ENCODE measurements around the gene RXFP4. TPM values are rescaled to one million over a fixed set of nuclear protein-coding genes. Genes with fewer than 3 reads are reported as not detected.

Gene RXFP4
- total RNA-seq, 2 donors from 2014 or later = not detected

- no peak overlapping the region for H3K27ac Mint-ChIP-seq
- H3K9me3 Mint-ChIP-seq = no peaks in the 10 kb centered on the region
- no peaks in the 10 kb centered on the region for H3K27me3 Mint-ChIP-seq
- H3K4me3 Mint-ChIP-seq = no peak overlapping the region
- peaks cover 94% of the 10 kb centered on the region for H3K36me3 Mint-ChIP-seq (ENCODE audit: low read depth)
- ATAC-seq (replicated peaks) = no peak
- H3K4me1 Mint-ChIP-seq = peaks cover 4% of the 10 kb centered on the region
Observed at GRCh38 chr1:155962599-155963211, 21.3 kb downstream of the RXFP4 start.

DNA sequence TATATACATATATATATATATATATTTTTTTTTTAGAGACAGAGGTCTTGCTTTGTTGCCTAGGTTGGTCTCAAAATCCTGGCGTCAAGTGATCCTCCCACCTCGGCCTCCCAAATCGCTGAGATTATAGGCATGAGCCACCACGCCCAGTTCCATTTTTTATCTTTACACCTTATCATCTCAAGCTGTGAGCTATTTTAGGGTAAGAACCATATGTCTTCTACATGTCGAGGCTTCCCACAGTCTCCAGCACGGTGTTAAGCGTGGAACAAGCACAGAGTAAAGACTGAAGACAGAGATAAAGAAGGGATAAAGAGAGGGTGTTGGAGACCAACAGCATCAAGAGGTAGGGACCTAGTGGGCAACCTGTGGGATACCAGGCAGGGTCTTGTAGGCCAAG, 22.8 kb downstream of the RXFP4 start:
- Mint-ChIP-seq H3K9me3 (no peaks in the 10 kb centered on the region), H3K36me3 (ENCODE audit: low read depth) (peaks cover 94% of the 10 kb centered on the region)

GRCh38 chr1:155966135-155966534, 24.7 kb downstream of the RXFP4 start:
- Mint-ChIP-seq H3K27ac (peak overlapping the region; percentile 87), H3K4me1 (peaks cover 30% of the 10 kb centered on the region), H3K27me3 (no peaks in the 10 kb centered on the region), H3K36me3 (ENCODE audit: low read depth) (peaks cover 94% of the 10 kb centered on the region), H3K9me3 (no peaks in the 10 kb centered on the region), H3K4me3 (no peak overlapping the region)
- no peak for ATAC-seq (replicated peaks)

More for the DNA sequence above, 22.8 kb downstream of the RXFP4 start:
- ATAC-seq (replicated peaks) = no peak
- no peak overlapping the region for H3K27ac Mint-ChIP-seq
- H3K4me3 Mint-ChIP-seq = no peak overlapping the region
- H3K4me1 Mint-ChIP-seq = peaks cover 11% of the 10 kb centered on the region
- H3K27me3 Mint-ChIP-seq = no peaks in the 10 kb centered on the region

DNA sequence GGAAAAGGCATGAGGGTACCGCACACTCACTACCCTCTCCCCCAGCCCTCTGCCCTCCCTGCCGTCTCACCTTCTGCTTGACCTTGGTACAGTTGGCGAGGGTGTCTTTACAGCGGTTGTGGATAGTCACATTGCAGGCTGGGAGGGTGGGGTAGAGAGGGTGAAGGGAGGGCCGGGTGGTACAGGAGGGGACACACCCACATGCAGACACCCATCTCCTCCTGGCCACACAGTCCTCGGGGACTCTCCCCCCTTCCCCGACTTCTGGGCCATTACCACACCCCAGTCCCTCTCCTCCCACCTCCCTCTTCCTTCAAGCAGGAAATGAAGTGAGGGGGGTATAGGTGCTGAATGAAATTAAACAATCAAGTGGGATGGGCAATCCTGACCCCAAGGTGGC, 25.3 kb downstream of the RXFP4 start:
- Mint-ChIP-seq H3K27me3 (no peaks in the 10 kb centered on the region), H3K4me1 (peaks cover 32% of the 10 kb centered on the region), H3K36me3 (ENCODE audit: low read depth) (peaks cover 94% of the 10 kb centered on the region), H3K9me3 (no peaks in the 10 kb centered on the region), H3K4me3 (peak overlapping the region; percentile 100), H3K27ac (peak overlapping the region; percentile 87)
- ATAC-seq (replicated peaks) = no peak

GRCh38 chr1:155967341-155968050, 26.1 kb downstream of the RXFP4 start:
- Mint-ChIP-seq H3K27me3 (no peaks in the 10 kb centered on the region), H3K36me3 (ENCODE audit: low read depth) (peaks cover 94% of the 10 kb centered on the region), H3K9me3 (no peaks in the 10 kb centered on the region), H3K4me1 (peaks cover 35% of the 10 kb centered on the region), H3K27ac (peak overlapping the region; percentile 87), H3K4me3 (peak overlapping the region; percentile 100)
- no peak for ATAC-seq (replicated peaks)

DNA sequence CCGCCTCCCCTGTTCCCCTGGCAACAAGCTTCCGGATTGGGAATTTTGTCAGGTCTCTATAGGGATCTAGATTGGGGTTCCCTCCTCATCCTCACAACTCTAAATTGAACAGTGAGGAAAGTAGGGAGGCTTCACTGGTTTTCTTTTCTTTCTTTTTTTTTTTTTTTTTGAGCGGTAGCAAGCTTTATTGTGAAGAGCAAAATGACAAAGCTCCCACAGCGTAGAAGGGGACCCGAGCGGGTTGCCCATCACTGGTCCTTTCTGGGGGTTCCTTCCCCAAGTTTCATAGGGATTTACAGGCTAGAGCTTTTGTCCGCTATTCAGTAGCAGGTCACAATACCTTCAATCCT, 26.6 kb downstream of the RXFP4 start:
- no peak for ATAC-seq (replicated peaks)
- H3K27me3 Mint-ChIP-seq = no peaks in the 10 kb centered on the region
- peak overlapping the region; percentile 87 for H3K27ac Mint-ChIP-seq
- H3K4me3 Mint-ChIP-seq = peak overlapping the region; percentile 100
- peaks cover 94% of the 10 kb centered on the region for H3K36me3 Mint-ChIP-seq (ENCODE audit: low read depth)
- H3K4me1 Mint-ChIP-seq = peaks cover 40% of the 10 kb centered on the region
- no peaks in the 10 kb centered on the region for H3K9me3 Mint-ChIP-seq

- Mint-ChIP-seq H3K27me3 (no peaks in the 10 kb centered on the region), H3K9me3 (no peaks in the 10 kb centered on the region), H3K27ac (peak overlapping the region; percentile 87), H3K36me3 (ENCODE audit: low read depth) (peaks cover 98% of the 10 kb centered on the region), H3K4me1 (peaks cover 44% of the 10 kb centered on the region), H3K4me3 (peak overlapping the region; percentile 100)
- ATAC-seq (replicated peaks) = no peak
Observed at GRCh38 chr1:155968670-155969069, 27.2 kb downstream of the RXFP4 start.

DNA sequence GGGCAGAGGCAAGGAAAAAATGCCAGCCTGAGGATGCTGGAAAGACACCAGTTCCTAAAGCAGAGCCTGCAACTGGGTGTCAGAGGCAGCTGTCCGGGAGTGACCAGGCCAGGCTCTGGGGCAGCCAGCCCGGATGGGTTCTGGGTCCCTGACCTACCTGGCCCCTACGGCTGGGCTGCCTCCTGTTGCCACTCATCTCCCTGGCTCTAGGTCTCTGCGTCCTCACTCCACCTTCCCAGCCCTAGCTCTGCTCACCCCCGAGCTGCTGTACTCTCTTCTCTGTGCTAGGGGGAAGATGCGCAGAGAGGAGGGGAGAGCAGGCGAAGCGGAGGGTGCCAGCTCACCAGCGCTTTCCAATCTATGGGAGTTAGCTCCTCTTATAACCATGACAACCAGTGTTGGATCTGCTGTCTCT, 27.9 kb downstream of the RXFP4 start:
- no peak for ATAC-seq (replicated peaks)
- Mint-ChIP-seq H3K9me3 (no peaks in the 10 kb centered on the region), H3K27ac (peak overlapping the region; percentile 87), H3K4me3 (peak overlapping the region; percentile 100), H3K4me1 (peaks cover 48% of the 10 kb centered on the region), H3K36me3 (ENCODE audit: low read depth) (peaks cover 100% of the 10 kb centered on the region), H3K27me3 (no peaks in the 10 kb centered on the region)

DNA sequence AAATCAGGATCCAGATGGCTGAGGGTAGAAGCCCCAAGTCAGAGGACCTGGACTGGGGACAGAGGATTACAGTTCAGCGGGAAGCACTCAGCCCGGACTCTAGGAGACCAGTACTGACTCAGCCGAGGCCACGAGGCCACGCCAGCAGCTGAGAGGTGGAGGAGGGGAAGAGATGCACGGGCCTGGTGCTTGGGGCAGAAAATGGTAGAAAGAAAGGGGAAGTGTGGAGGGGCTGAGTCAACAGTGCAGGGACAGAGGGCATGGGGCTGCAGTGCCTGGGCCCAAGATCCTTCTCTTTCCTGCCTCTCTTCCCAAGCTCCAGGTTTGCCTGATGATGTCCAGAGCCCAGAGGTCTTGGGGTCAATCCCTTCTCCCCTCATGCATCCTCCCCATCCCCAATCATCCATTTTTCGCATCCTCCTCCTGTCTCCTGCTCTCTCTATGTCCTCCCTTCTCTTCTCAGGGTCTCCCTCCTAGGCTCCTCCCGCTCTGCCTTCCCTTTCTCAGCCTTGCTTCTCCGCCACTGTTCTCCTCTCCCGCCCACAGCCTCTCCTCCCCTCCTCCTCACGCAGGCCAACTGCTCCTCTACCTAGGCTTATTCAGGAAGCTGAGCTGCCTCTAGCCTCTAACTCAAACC, 29.2 kb downstream of the RXFP4 start:
- Mint-ChIP-seq H3K27me3 (no peaks in the 10 kb centered on the region), H3K36me3 (ENCODE audit: low read depth) (peaks cover 100% of the 10 kb centered on the region), H3K4me3 (peak overlapping the region; percentile 100), H3K4me1 (peaks cover 60% of the 10 kb centered on the region), H3K9me3 (no peaks in the 10 kb centered on the region), H3K27ac (peak overlapping the region; percentile 87)
- ATAC-seq (replicated peaks) = peak; percentile 92

DNA sequence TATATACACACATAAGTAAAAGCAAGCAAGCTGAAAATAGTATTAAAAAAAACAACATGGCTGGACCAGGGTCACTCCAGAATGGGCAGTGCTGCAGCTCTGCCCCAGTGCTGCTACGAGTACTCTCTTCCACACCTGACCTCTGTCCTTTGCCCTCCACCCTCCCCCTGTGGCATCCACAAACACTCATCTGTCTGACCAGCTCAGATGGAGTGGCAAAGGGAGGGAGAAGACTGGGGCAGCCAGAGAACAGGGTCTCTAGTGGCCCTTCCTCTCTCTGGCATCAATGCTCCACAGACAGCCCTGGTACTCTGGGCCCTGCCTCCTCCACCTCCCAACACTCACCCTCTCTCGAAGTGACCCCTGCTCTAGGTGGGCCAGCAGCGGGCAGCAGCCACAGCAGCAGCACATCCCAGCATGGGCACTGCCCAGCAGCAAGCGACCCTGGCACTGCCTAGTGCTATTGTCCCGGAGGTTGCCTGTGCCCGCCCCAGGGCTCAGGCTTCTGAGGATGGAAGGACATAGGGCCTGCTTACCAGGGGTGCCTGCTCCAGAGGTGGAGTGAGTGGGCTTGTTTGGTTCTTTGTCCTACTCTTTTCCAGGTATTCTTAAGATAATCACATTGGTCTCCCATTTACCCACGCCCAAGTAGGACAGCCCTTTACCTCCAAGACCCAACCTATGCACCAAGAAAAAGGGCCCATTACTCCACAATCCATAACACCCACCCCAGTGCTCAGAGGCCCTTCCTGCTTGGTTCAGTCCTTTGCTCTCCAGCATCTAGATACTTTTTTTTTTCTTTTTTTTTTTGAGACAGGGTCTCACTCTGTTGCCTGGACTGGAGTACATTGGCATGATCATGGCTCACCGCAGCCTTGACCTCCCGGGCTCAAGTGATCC, 30.7 kb downstream of the RXFP4 start:
- no peak for ATAC-seq (replicated peaks)
- Mint-ChIP-seq H3K4me3 (peak overlapping the region; percentile 100), H3K36me3 (ENCODE audit: low read depth) (peaks cover 100% of the 10 kb centered on the region), H3K27ac (peak overlapping the region; percentile 87), H3K4me1 (peaks cover 64% of the 10 kb centered on the region), H3K27me3 (no peaks in the 10 kb centered on the region), H3K9me3 (no peaks in the 10 kb centered on the region)

DNA sequence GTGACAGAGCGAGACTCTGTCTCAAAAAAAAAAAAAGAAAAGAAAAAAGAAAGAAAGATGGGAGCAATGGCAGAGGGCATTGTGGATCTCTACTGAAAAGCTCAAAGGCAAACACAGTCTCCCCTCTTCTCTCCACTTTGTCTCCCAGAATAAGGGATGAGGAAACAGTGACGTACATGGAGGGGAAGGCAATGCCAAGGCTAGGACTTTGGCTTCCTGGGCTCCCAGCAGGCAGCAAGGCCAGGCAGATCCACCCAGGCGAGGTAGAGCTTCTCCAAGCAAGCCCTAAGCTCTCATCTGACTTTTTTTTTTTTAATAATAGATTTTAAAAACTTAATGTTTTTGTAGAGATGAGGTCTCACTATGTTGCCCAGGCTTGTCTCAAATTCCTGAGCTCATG, 32.3 kb downstream of the RXFP4 start:
- Mint-ChIP-seq H3K36me3 (ENCODE audit: low read depth) (peaks cover 91% of the 10 kb centered on the region), H3K9me3 (no peaks in the 10 kb centered on the region), H3K4me1 (peaks cover 62% of the 10 kb centered on the region), H3K27me3 (no peaks in the 10 kb centered on the region), H3K27ac (peak overlapping the region; percentile 87), H3K4me3 (peak overlapping the region; percentile 100)
- ATAC-seq (replicated peaks) = no peak

- Mint-ChIP-seq H3K4me3 (peak overlapping the region; percentile 100), H3K9me3 (no peaks in the 10 kb centered on the region), H3K4me1 (peaks cover 55% of the 10 kb centered on the region), H3K27ac (peak overlapping the region; percentile 99), H3K36me3 (ENCODE audit: low read depth) (peaks cover 91% of the 10 kb centered on the region), H3K27me3 (no peaks in the 10 kb centered on the region)
- ATAC-seq (replicated peaks) = no peak
Observed at GRCh38 chr1:155974208-155975115, 33.0 kb downstream of the RXFP4 start.

DNA sequence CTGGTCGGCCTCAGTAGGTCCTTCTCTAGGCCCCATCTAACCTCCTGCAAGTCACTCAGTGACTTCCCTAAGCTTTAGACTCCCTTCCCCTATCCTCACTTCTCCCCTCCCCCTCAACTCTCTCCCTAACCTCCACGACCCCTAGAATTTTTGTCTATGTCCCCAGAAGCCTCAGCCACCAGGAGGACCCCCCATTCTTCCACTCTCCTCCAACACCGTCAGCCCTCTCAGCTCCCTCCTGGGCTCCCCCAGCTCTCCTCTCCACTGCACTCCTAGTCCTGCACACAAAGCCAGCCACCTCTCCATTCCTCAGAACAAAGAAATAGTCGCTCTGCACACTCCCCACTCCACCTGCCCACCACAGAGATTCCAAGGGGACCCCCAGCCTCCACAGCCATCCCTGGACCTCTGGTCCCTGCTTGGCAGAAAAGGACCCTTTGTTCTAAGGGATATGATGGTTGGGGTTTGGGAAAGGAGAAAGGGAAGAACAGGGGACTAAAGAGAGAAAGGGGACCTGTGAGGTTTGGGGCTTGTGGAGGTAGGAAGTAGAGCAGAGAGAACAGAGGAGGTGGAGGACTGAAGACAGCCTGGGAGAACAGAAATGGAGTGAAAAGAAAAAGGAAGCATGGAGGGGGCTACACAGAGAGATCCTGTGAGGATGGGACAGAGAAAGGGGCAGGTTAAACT, 34.1 kb downstream of the RXFP4 start:
- Mint-ChIP-seq H3K36me3 (ENCODE audit: low read depth) (peaks cover 91% of the 10 kb centered on the region), H3K4me1 (peaks cover 55% of the 10 kb centered on the region), H3K27ac (peak overlapping the region; percentile 99), H3K27me3 (no peaks in the 10 kb centered on the region), H3K4me3 (peak overlapping the region; percentile 100), H3K9me3 (no peaks in the 10 kb centered on the region)
- no peak for ATAC-seq (replicated peaks)
